OCI-LY7 (cell line): ENCODE results near the gene DPH7. TPM values are rescaled to one million over a fixed set of nuclear protein-coding genes. Genes with fewer than 3 reads are reported as not detected.

Experiments
- BruUV-seq: library from RNA; stranded (reverse); fragments of 400-500 nt; replicated peaks from 2 replicates; lab custom pipeline; 2021; lab: Mats Ljungman, UMichigan
- CTCF ChIA-PET: fragments of 300-600 bp; sonication (Branson Sonifier 250); formaldehyde crosslinking; loops from one replicate; lab custom pipeline; 2022; ENCODE audit warnings: antibody characterized with exemption; ENCODE audit not compliant: unreplicated experiment; lab: Charles Lee
- POLR2A ChIA-PET: fragments of 300-600 bp; sonication (Branson Sonifier 250); formaldehyde crosslinking; loops from one replicate; lab custom pipeline; 2022; ENCODE audit warnings: antibody characterized with exemption; lab: Charles Lee
- DNase-seq: peaks from one replicate; pipeline ENCODE4 v3.0.0-alpha.2; 2015; ENCODE audit warnings: low spot score
- H2AFZ ChIP-seq: fragments of 200-600 bp; sonication (generic), shearing (Covaris generic); 2 replicates; pipeline ENCODE4 v1.6.1; 2014; ENCODE audit warnings: mild to moderate bottlenecking, antibody characterized with exemption, low read length, moderate library complexity
- H3K27ac ChIP-seq: fragments of 200-600 bp; sonication (generic); 2 replicates; pipeline ENCODE4 v1.5.1; 2014; ENCODE audit warnings: mixed run types, low read depth, mild to moderate bottlenecking, moderate library complexity, low read length, inconsistent platforms; ENCODE audit not compliant: poor library complexity, severe bottlenecking
- H3K36me3 ChIP-seq: fragments of 200-600 bp; sonication (generic); 2 replicates; pipeline ENCODE4 v1.6.1; 2014; ENCODE audit warnings: mild to moderate bottlenecking, antibody characterized with exemption, low read length, moderate library complexity, mixed read lengths; ENCODE audit not compliant: insufficient read depth
- H3K4me1 ChIP-seq: fragments of 200-600 bp; sonication (generic); 2 replicates; pipeline ENCODE4 v1.5.1; 2014; ENCODE audit warnings: mild to moderate bottlenecking, low read length; ENCODE audit not compliant: insufficient read depth, poor library complexity, severe bottlenecking
- H3K4me2 ChIP-seq: fragments of 200-600 bp; sonication (generic); 2 replicates; pipeline ENCODE4 v1.6.1; 2014; ENCODE audit warnings: mild to moderate bottlenecking, low read length
- H3K4me3 ChIP-seq: fragments of 200-600 bp; sonication (generic); 2 replicates; pipeline ENCODE4 v1.5.1; 2014; ENCODE audit warnings: mild to moderate bottlenecking, low read depth, low read length; ENCODE audit not compliant: poor library complexity, severe bottlenecking
- H3K79me2 ChIP-seq: fragments of 200-600 bp; sonication (generic); 2 replicates; pipeline ENCODE4 v1.6.1; 2016; ENCODE audit warnings: low read depth, mild to moderate bottlenecking, low read length, moderate library complexity, mixed read lengths; ENCODE audit not compliant: insufficient read depth
- H3K9me2 ChIP-seq: fragments of 200-600 bp; sonication (generic); 2 replicates; pipeline ENCODE4 v1.6.1; 2016; ENCODE audit warnings: mild to moderate bottlenecking, low read length, mixed read lengths; ENCODE audit not compliant: insufficient read depth
- H3K9me3 ChIP-seq: fragments of 200-600 bp; sonication (generic); 2 replicates; pipeline ENCODE4 v1.6.1; 2014; ENCODE audit warnings: mild to moderate bottlenecking, mixed run types, low read length, mixed read lengths
- H4K20me1 ChIP-seq: fragments of 200-600 bp; sonication (generic); 2 replicates; pipeline ENCODE4 v1.6.1; 2014; ENCODE audit warnings: mild to moderate bottlenecking, antibody characterized with exemption, low read length, moderate library complexity, mixed read lengths; ENCODE audit not compliant: insufficient read depth
- CTCF ChIP-seq: fragments of 200-600 bp; sonication (generic); conservative IDR thresholded peaks from 2 replicates; pipeline ENCODE4 v1.5.1; 2014; ENCODE audit warnings: mild to moderate bottlenecking, antibody characterized with exemption, low read length, moderate library complexity, mixed read lengths
- EZH2phosphoT487 ChIP-seq: fragments of 200-600 bp; sonication (generic); IDR thresholded peaks from 2 replicates; pipeline ENCODE4 v1.6.1; 2018; ENCODE audit warnings: low read depth, borderline replicate concordance, mild to moderate bottlenecking, mixed run types, antibody characterized with exemption, low read length, moderate library complexity, mixed read lengths
- intact Hi-C: fragments of 100-400 bp; cut with micrococcal nuclease; formaldehyde crosslinking; loops from one replicate; pipeline ENCODE4 v1.10.0; 2022; ENCODE audit not compliant: unreplicated experiment
- total RNA-seq, 2 experiments: library from RNA; depleted of rRNA in 1 of 2; stranded (reverse); fragments of >200 nt in 1 of 2; shearing (Covaris generic) in 1 of 2; gene quantifications; 2 replicates each; pipeline ENCODE4 v1.2.3, GENCODE V29; 2014 to 2022

DPH7 gene
- total RNA-seq, 2 experiments from 2014 or later = 72.9 to 95.6 TPM

- no peak overlapping the region for H3K4me3 ChIP-seq
- intact Hi-C loops = no loop called here
- H3K9me3 ChIP-seq = no peaks in the 10 kb centered on the region
- CTCF ChIA-PET = no interaction called here
- POLR2A ChIA-PET = no interaction called here
- no peaks in the 10 kb centered on the region for H3K79me2 ChIP-seq
- no TSS peak for BruUV-seq
- DNase-seq = no peak
- H3K4me2 ChIP-seq = no peak overlapping the region
- H2AFZ ChIP-seq = no peak overlapping the region
- H3K9me2 ChIP-seq = no peaks in the 10 kb centered on the region
- H4K20me1 ChIP-seq = no peaks in the 10 kb centered on the region
- TF ChIP-seq CTCF = no peak
- no peak for TF ChIP-seq EZH2phosphoT487
- peaks cover 31% of the 10 kb centered on the region for H3K36me3 ChIP-seq
- peaks cover 30% of the 10 kb centered on the region for H3K4me1 ChIP-seq
- H3K27ac ChIP-seq = no peak overlapping the region
These were observed 32.2 kb upstream of the DPH7 start for GRCh38 chr9:137610944-137611343.

- no TSS peak for BruUV-seq
- no peaks in the 10 kb centered on the region for H3K79me2 ChIP-seq
- no peaks in the 10 kb centered on the region for H3K36me3 ChIP-seq
- no peak for DNase-seq
- peak overlapping the region; percentile 74 for H3K4me2 ChIP-seq
- peak overlapping the region; percentile 89 for H3K4me3 ChIP-seq
- no peak overlapping the region for H2AFZ ChIP-seq
- H3K27ac ChIP-seq = no peak overlapping the region
- intact Hi-C loops = no loop called here
- no peaks in the 10 kb centered on the region for H3K9me3 ChIP-seq
- ChIA-PET POLR2A (no interaction called here), CTCF (no interaction called here)
- H4K20me1 ChIP-seq = no peaks in the 10 kb centered on the region
- TF ChIP-seq EZH2phosphoT487 = no peak
- no peak for TF ChIP-seq CTCF
- H3K4me1 ChIP-seq = peaks cover 46% of the 10 kb centered on the region
- no peaks in the 10 kb centered on the region for H3K9me2 ChIP-seq
These were observed 28.6 kb upstream of the DPH7 start for GRCh38 chr9:137607141-137607857.

GRCh38 chr9:137606734-137607138 lies 28.0 kb upstream of the DPH7 start:
- intact Hi-C loops = no loop called here
- H3K9me3 ChIP-seq = no peaks in the 10 kb centered on the region
- no peak overlapping the region for H3K27ac ChIP-seq
- H3K4me3 ChIP-seq = peak overlapping the region; percentile 89
- ChIA-PET POLR2A (no interaction called here), CTCF (no interaction called here)
- TF ChIP-seq EZH2phosphoT487 (no peak), CTCF (no peak)
- H3K9me2 ChIP-seq = no peaks in the 10 kb centered on the region
- no peaks in the 10 kb centered on the region for H3K36me3 ChIP-seq
- no peaks in the 10 kb centered on the region for H4K20me1 ChIP-seq
- BruUV-seq = no TSS peak
- H3K79me2 ChIP-seq = no peaks in the 10 kb centered on the region
- H3K4me1 ChIP-seq = peaks cover 41% of the 10 kb centered on the region
- H2AFZ ChIP-seq = no peak overlapping the region
- DNase-seq = no peak
- peak overlapping the region; percentile 74 for H3K4me2 ChIP-seq
